Uterine smooth muscle cell (primary cell): ENCODE results near the gene KCNQ1. TPM values are rescaled to one million over a fixed set of nuclear protein-coding genes. Genes with fewer than 3 reads are reported as not detected.

ENCODE experiments used
- total RNA-seq: library from RNA; depleted of rRNA; stranded (reverse); fragments of >200 nt; gene quantifications from 2 replicates; pipeline ENCODE4 v1.2.3, GENCODE V29; 2014

KCNQ1 gene
- total RNA-seq: 0.25 TPM in 1 of 2 replicates, not detected in the other

GRCh38 chr11:2444821-2445745 lies at the start of gene KCNQ1:
KCNQ1 (plus strand) TSS chr11:2445008; CDS start chr11:2445099, 91 bp downstream.

GRCh38 chr11:2400069-2400761 lies 44.6 kb upstream of the KCNQ1 start, which contains the start of gene TSSC4:
TSSC4 (plus strand) TSS chr11:2400750; CDS start chr11:2402634, 1,884 bp downstream.

GRCh38 chr11:2443881-2444820 lies 657 bp upstream of the KCNQ1 start, which contains the start of gene TRPM5:
TRPM5 (minus strand) TSS chr11:2444514; CDS start chr11:2423036, 21,478 bp downstream.

GRCh38 chr11:2699531-2700414 lies 255.0 kb downstream of the KCNQ1 start, which contains the start of gene KCNQ1OT1:
KCNQ1OT1 (minus strand) TSS chr11:2699994.

GRCh38 chr11:2885678-2886081 lies 440.9 kb downstream of the KCNQ1 start, which contains the start of gene CDKN1C:
CDKN1C (minus strand) TSS chr11:2885775; CDS start chr11:2885456, 319 bp downstream.

Other genes starting within 250 kb of the KCNQ1 start
- gene ASCL2, start 174.4 kb upstream of the KCNQ1 start, total RNA-seq: not detected in 2 replicates
- not detected in 2 replicates for gene C11orf21, start 143.1 kb upstream of the KCNQ1 start, total RNA-seq
- under 0.01 and 0.12 TPM in 2 replicates for gene TSPAN32, start 143.0 kb upstream of the KCNQ1 start, total RNA-seq
- gene CD81, start 67.7 kb upstream of the KCNQ1 start, total RNA-seq: 223 and 320 TPM in 2 replicates
- gene TSSC4, start 44.3 kb upstream of the KCNQ1 start, total RNA-seq: 54.0 and 65.4 TPM in 2 replicates
- not detected in 2 replicates for gene TRPM5, start 494 bp upstream of the KCNQ1 start, total RNA-seq